Measurements from ENCODE around the gene ZFP36L2.
A peak's percentile ranks its signal among the peaks of the same experiment; 100 is the strongest.
"Not testable (repeated sequence)": the region's sequence is repeated elsewhere in the genome, so short reads cannot be mapped to it uniquely, and the experiment has no call there.

ZFP36L2 gene

GRCh38 chr2:43206602-43207001 lies 19.8 kb downstream of the ZFP36L2 start:
- peak; percentile 68 for DNase-seq

- no peak for DNase-seq
Measured at GRCh38 chr2:43203373-43203772, 23.0 kb downstream of the ZFP36L2 start.

- DNase-seq, result no peak
Measured at GRCh38 chr2:43202289-43202688, 24.1 kb downstream of the ZFP36L2 start.

- no peak for DNase-seq
Measured at GRCh38 chr2:43201497-43201896, 24.9 kb downstream of the ZFP36L2 start.

- no peak for DNase-seq
Measured at GRCh38 chr2:43201016-43201415, 25.4 kb downstream of the ZFP36L2 start.

DNA sequence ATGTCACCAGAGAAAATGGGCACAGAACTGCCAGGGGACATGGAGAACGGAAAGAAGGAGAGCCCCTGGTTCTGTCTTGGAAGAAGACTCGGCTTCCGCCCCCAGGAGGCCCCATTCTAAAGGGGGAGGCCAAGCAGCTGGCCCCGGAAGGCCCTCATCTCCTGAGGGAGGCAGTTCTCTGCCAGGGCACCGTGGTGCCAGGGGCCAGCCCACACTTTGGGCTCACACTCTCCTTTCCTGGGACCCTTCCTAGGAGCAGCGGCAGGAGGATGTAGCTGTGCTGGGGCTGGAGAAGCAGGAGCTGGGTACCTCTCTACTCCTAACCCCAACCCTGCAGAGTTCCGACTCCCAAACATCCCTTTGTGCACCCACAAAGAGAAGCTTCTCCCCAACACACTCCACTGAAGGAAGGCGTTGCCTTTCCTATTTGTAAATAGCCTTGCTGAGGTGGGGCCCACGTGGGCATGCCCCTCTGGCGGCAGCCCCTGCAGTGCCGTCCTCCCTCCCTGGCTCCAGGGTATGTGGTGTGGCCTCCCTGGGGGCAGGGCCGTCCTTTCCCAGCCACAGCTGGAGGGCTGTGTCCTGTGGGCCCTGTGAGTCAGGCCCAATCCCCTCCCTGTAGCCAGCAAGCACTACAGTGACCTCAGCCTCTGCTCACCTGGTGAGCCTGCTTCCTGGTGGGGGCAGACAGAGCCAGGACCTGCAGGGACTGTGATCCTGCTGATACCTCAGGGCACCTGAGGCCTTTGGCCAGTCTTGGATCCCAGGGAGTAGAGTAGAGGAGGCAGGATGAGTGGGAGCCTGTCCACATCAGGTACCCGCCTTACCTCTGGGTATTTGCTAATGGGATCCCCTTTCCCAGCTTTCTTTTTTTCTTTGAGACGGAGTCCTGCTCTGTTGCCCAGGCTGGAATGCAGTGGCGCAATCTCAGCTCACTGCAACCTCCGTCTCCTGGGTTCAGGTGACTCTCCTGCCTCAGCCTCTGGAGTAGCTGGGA lies 26.6 kb downstream of the ZFP36L2 start:
- peak; percentile 97 for DNase-seq

DNA sequence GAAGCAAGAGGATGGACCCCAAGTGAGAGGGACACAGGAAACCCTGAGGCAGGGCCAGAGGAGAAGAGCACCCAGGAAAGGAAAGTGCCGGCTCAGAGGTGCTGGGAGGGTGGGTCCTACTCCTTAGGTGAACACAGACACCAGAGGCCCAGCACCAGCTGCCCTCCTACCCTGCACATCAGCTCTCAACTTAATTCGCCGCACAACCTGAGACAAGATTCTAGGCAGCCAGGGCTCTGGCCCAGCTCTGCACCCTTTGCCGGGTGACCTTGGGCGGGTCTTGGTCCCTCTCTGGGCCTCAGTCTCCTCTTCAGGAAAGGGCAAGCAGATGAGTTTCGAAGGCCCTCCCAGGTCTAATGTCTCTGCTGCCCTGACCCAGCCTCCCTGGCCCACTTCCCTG lies 28.1 kb downstream of the ZFP36L2 start:
- DNase-seq, result no peak

DNA sequence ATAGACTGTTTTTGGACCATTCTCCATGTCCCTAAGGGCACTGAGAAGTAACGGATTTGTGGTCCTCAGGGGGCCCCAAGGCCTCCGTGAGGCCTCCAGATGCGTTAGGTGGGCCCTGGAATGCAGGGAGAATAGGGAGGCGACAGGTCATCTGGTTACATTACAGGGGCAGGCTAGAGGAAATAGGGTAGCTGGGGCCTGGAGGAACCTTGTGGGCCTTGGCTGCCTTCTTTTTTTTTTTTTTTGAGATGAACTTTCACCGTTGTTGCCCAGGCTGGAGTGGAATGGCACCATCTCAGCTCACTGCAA lies 28.9 kb downstream of the ZFP36L2 start:
- no peak for DNase-seq

GRCh38 chr2:43196768-43197587 lies 29.4 kb downstream of the ZFP36L2 start:
- DNase-seq, result peak; percentile 49

DNA sequence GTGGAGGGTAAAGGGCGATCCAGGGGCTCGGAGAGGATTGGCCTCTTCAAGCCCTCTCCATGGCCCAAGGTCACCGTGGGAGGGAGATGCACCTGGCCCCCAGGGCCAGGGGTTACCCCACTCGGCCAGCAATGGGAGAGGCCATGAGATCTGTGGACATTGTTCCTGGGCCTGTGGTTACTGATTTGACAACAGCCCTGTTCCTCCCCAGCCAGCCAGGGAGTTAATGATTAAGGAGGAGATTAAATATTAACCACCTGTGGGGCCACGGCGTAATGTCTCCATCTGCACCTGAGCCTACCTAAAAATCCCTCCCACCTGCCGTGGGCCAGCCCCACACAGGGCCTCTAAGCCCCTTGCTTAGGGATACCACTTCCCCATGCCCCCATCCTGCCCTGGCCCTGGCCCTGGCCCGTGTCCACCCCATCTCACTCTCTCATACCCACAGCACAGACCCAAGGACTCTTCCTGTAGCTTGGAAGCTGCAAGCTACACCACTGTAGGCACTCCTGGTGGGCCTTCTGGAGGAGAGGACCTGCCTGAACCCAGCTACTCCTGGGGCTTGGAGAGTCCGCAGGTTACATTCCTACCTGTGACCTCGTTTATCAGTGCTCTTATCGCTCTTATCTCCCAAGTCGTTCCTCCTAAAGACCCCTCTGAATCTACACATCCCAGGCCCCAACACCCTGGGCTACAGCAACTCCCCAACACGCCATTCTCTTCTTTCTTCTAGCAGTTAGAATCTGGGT lies 32.1 kb downstream of the ZFP36L2 start:
- no peak for DNase-seq

GRCh38 chr2:43193652-43194120 lies 32.7 kb downstream of the ZFP36L2 start:
- no peak for DNase-seq

DNA sequence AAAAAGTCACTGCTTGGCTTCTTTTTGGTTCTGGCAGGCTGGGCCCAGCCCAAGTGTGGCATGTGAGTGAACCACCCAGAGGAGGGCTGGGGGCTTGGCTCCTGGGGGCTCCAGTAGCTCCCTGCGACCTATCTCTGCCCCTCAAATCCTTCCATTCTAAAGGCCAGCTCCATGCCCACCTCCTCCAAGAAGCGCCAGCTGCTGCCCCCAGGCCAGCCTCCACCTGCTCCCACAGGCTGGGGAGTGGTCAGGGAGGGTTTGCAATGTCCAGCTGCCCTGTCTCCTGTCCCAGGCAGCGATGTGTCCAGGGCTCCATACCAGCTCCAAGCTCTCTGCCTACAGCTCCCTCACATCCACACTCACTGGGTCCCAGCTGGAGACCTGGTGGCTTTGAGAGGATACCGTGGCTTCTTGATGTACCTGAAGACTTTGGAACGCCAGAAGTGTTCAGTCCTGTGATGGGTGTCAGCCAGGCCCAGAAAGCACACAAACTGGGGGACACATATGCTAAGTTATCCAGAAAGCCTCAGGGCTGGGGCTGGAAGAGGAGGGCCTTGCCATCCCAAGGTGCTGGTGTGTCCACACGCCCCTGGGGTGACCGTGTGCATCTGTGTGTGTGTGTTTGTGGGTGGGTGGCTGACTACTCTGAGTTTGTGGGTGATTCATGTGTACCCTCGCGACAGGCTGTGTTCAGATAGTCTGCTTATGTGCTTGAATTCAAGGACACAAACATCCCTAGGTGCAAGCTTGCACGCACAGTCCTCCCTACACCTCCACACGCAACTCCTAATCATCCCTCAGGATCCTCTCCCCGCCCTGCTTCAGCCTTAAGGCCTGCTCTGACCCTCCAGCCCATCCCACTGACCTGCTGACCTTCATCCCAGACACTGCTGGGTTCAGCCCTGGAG lies 33.4 kb downstream of the ZFP36L2 start:
- DNase-seq, result no peak

GRCh38 chr2:43191947-43192516 lies 34.4 kb downstream of the ZFP36L2 start:
- no peak for DNase-seq

DNA sequence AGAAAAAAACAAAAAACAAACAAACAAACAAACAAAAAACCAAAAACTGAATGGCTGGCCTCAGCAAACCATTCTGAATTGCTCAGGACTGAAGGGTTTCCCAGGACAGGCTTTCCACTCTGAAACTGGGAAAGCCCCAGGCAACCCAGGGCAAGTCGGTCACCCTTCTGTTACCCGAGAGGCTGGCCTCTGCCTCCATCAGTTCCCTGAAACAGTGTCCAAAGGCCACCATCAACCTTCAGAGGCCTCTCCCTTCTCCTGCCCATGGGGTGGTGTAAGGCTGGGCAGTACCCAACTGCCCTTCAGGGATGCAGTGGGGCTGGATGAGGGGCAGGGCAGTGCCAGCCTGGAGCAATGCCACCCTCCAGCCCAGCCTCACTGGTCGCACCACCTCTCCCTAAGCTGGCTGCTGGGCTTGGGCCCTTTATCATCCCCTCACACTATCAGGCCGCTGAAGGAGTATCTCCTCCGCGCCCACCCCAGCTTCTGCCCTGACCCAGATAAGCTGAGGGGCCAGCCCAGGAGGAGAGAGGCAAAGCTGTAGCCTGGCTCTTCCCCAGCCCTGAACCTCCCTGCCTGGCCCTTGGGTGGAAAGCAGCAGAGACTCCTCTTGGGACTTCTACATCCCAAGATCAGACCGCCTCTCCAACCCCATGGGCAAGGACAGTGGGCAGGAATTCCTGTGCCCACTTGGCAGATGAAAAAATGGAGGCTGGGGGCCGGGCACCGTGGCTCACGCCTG lies 35.9 kb downstream of the ZFP36L2 start:
- no peak for DNase-seq

DNA sequence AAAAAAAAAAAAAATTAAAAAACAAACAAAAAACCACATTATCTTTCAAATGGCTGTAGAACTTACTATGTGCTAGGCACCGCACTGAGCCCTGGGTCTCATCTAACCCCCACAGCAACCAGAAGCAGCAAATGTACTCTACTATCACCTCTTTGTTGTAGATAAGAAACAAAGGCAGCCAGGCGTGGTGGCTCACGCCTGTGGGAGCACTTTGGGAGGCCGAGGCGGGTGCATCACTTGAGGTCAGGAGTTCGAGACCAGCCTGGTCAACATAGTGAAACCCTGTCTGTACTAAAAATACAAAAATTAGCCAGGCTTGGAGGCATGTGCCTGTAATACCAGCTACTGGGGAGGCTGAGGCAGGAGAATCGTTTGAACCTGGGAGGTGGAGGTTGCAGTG lies 36.5 kb downstream of the ZFP36L2 start:
- not testable (repeated sequence) for DNase-seq

DNA sequence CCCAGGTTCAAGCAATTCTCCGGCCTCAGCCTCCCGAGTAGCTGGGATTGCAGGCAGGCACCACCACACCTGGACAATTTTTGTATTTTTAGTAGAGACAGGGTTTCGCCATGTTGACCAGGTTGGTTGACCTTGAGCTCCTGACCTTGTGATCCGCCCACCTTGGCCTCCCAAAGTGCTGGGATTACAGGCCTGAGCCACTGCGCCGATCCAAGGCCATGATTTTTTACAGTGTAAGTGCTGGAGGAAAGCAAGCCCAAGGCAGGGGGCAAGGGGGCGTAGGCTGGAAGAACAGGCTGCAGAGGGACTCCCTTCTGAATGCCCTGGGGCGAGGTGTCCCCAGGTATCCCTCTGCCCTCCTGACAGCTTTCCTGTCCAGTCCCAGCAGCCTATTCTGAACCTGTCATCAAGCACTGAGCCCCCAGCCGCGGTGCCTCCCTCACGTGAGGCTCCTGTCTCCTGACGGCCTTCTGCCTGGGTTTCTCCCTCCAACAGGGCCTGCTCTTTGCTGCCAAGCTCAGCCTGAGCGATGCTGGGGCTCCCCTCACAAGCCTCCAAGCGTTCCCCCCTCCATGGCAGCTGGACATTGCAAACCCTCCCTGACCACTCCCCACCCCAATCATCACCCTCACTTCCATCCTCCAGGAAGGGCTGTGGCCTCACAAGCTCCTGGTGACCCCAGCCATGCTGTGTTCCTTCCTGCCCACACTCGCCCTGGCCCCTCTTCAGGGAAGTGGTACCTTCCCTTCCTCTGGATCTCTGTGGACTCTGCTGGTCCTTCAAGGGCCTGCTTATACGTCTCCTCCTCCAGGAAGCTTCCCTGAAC lies 37.6 kb downstream of the ZFP36L2 start:
- peak; percentile 43 for DNase-seq

DNA sequence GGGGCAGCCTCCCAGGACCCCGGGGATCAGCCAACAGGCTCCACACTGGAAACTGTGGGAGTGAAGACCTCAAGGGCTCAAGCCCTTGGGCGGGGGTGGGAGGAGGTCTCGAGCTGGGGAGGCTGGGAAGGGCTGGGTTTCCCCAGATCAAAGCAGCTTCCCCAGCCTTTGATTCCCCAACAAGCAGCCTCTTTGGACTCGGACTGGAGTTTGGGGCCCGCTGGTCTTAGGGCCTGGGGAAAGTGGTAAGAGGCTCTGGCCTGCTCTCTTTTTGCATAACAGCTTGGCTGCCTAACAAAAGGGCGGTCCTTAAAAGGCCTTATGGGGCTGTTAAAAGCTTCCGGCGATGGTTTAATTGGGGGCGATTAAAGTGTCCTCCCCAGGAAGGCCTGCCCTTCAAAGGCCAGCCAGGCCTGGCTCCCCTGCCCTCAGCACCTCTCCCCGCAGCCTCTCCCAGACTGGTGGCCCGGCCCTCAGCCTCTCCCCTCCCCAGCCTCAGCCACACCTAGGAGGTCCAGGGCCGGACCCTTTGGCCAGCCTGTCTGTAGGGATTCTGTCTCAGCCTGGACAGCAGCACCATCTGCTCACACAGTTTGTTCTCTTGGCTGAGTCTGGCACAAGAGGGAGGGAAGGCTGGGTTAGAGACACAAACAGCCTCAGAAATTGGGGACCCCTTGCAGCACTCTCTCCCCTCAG lies 39.6 kb downstream of the ZFP36L2 start:
- peak; percentile 84 for DNase-seq

GRCh38 chr2:43186321-43186678 lies 40.1 kb downstream of the ZFP36L2 start:
- no peak for DNase-seq

DNA sequence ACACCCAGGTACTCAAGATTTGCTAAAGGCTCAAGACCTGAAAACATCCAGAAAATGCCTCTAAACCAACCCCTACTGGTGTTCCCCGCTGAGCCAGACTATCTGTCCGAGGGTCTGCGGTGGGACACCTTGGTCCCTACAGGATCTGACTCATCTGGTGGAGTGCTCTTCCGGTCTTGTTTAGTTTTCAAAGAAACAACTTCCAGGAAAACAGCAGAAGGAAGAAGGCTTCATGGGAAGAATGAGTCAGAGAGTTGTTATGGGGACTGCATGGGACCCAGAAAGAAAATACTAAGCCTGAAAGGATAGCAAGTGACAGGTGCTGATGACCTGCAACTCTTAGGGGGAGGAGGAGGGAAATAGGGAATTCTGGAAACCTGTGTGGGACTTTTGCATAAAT lies 41.3 kb downstream of the ZFP36L2 start:
- DNase-seq, result no peak

Data from islet precursor cell (in vitro differentiated cells).